ENCODE results near the gene EMP1.

Gene EMP1

GRCh38 chr12:13186302-13186701 lies 10.2 kb upstream of the EMP1 start:
- ATAC-seq: no peak
- TF ChIP-seq ZFP3 (CRISPR knock-in tag; IDR thresholded peaks at IDR 0.05) (no peak), BACH2 (CRISPR knock-in tag; IDR thresholded peaks at IDR 0.05; ENCODE audit: borderline replicate concordance) (no peak), ESRRG (CRISPR knock-in tag; IDR thresholded peaks at IDR 0.05) (no peak), GLIS3 (CRISPR knock-in tag; IDR thresholded peaks at IDR 0.05) (no peak), CSRNP3 (CRISPR knock-in tag; IDR thresholded peaks at IDR 0.05) (no peak), CREB5 (CRISPR knock-in tag; IDR thresholded peaks at IDR 0.05; ENCODE audit: low read depth) (no peak), CSDC2 (CRISPR knock-in tag; IDR thresholded peaks at IDR 0.05) (no peak), ZNF8 (CRISPR knock-in tag; IDR thresholded peaks at IDR 0.05) (no peak), TSHZ2 (CRISPR knock-in tag; IDR thresholded peaks at IDR 0.05) (no peak), ZFP30 (CRISPR knock-in tag; IDR thresholded peaks at IDR 0.05) (no peak)

GRCh38 chr12:13187399-13187798 lies 9.1 kb upstream of the EMP1 start:
- TF ChIP-seq CSDC2 (CRISPR knock-in tag; IDR thresholded peaks at IDR 0.05): no peak
- TF ChIP-seq ESRRG (CRISPR knock-in tag; IDR thresholded peaks at IDR 0.05): no peak
- no peak for TF ChIP-seq ARNTL (CRISPR knock-in tag; IDR thresholded peaks at IDR 0.05; ENCODE audit: borderline replicate concordance, low read depth)
- ATAC-seq: peak; percentile 93

GRCh38 chr12:13189264-13189663 lies 7.3 kb upstream of the EMP1 start:
- ATAC-seq: no peak
- TF ChIP-seq ESRRG (CRISPR knock-in tag; IDR thresholded peaks at IDR 0.05) (no peak), ZFP30 (CRISPR knock-in tag; IDR thresholded peaks at IDR 0.05) (no peak), ISL1 (CRISPR knock-in tag; IDR thresholded peaks at IDR 0.05) (no peak), PPARA (CRISPR knock-in tag; IDR thresholded peaks at IDR 0.05; ENCODE audit: borderline replicate concordance) (no peak), OSR1 (CRISPR knock-in tag; IDR thresholded peaks at IDR 0.05) (no peak), BACH2 (CRISPR knock-in tag; IDR thresholded peaks at IDR 0.05; ENCODE audit: borderline replicate concordance) (no peak), RARB (CRISPR knock-in tag; IDR thresholded peaks at IDR 0.05) (no peak), ZNF8 (CRISPR knock-in tag; IDR thresholded peaks at IDR 0.05) (no peak), ZNF70 (CRISPR knock-in tag; IDR thresholded peaks at IDR 0.05) (no peak), TOX (CRISPR knock-in tag; IDR thresholded peaks at IDR 0.05; ENCODE audit: borderline replicate concordance) (no peak), ZNF565 (CRISPR knock-in tag; conservative IDR thresholded peaks at IDR 0.05; ENCODE audit: low read depth) (no peak), ZC3H10 (CRISPR knock-in tag; IDR thresholded peaks at IDR 0.05) (no peak), SNAI2 (CRISPR knock-in tag; IDR thresholded peaks at IDR 0.05) (no peak), ZFP3 (CRISPR knock-in tag; IDR thresholded peaks at IDR 0.05) (no peak), TCF4 (CRISPR knock-in tag; IDR thresholded peaks at IDR 0.05; ENCODE audit: borderline replicate concordance) (no peak), PATZ1 (CRISPR knock-in tag; IDR thresholded peaks at IDR 0.05; ENCODE audit: borderline replicate concordance) (no peak), ARNTL (CRISPR knock-in tag; IDR thresholded peaks at IDR 0.05; ENCODE audit: borderline replicate concordance, low read depth) (no peak), GLIS3 (CRISPR knock-in tag; IDR thresholded peaks at IDR 0.05) (no peak)

GRCh38 chr12:13190275-13190674 lies 6.3 kb upstream of the EMP1 start:
- ATAC-seq: no peak

More at GRCh38 chr12:13190275-13190674, 6.3 kb upstream of the EMP1 start:
- no peak for TF ChIP-seq GLIS3 (CRISPR knock-in tag; IDR thresholded peaks at IDR 0.05)
- no peak for TF ChIP-seq ZFP30 (CRISPR knock-in tag; IDR thresholded peaks at IDR 0.05)
- TF ChIP-seq ZNF70 (CRISPR knock-in tag; IDR thresholded peaks at IDR 0.05): no peak
- no peak for TF ChIP-seq CSDC2 (CRISPR knock-in tag; IDR thresholded peaks at IDR 0.05)
- no peak for TF ChIP-seq ZFP3 (CRISPR knock-in tag; IDR thresholded peaks at IDR 0.05)
- no peak for TF ChIP-seq TOX (CRISPR knock-in tag; IDR thresholded peaks at IDR 0.05; ENCODE audit: borderline replicate concordance)

All from SK-N-SH treated with all-trans-retinoic acid at 6 μM for 48 hours (cell line).